GM10847 (cell line): Measurements from ENCODE around the gene SDC1.

ENCODE experiments used
- POLR2A ChIP-seq: IDR thresholded peaks from 2 replicates; pipeline ENCODE4 v1.6.1; 2011; ENCODE audit not compliant: insufficient read length; ENCODE audit errors: extremely low read depth

SDC1 gene

GRCh38 chr2:20229322-20230113, 4.6 kb upstream of the SDC1 start:
- no peak for TF ChIP-seq POLR2A

GRCh38 chr2:20227894-20228505, 3.1 kb upstream of the SDC1 start:
- TF ChIP-seq POLR2A = no peak

GRCh38 chr2:20226152-20226545, 1.2 kb upstream of the SDC1 start:
- TF ChIP-seq POLR2A = no peak

GRCh38 chr2:20225294-20226151, 593 bp upstream of the SDC1 start:
- TF ChIP-seq POLR2A = no peak

GRCh38 chr2:20224164-20224715, 690 bp downstream of the SDC1 start:
- no peak for TF ChIP-seq POLR2A

GRCh38 chr2:20223407-20224163, 1.3 kb downstream of the SDC1 start:
- TF ChIP-seq POLR2A = no peak

GRCh38 chr2:20222769-20223406, 2.0 kb downstream of the SDC1 start:
- no peak for TF ChIP-seq POLR2A

GRCh38 chr2:20222014-20222768, 2.7 kb downstream of the SDC1 start:
- TF ChIP-seq POLR2A = no peak

GRCh38 chr2:20221555-20221973, 3.4 kb downstream of the SDC1 start:
- no peak for TF ChIP-seq POLR2A

GRCh38 chr2:20220806-20221554, 4.0 kb downstream of the SDC1 start:
- TF ChIP-seq POLR2A = no peak

- TF ChIP-seq POLR2A = no peak
Observed at GRCh38 chr2:20219763-20220380, 5.1 kb downstream of the SDC1 start.

- TF ChIP-seq POLR2A = no peak
Observed at GRCh38 chr2:20218331-20219320, 6.3 kb downstream of the SDC1 start.
